Activated CD8-positive, alpha-beta memory T cell treated with anti-CD3 and anti-CD28 coated beads, Interleukin-2, amount 50 U/mL, for 1 hour (primary cell): ENCODE results near the gene NDFIP1.
A peak's percentile ranks its signal among the peaks of the same experiment; 100 is the strongest.

ENCODE experiments used
- DNase-seq: peaks from one replicate; pipeline ENCODE4 v3.0.0-alpha.2; 2020; ENCODE audit errors: extremely low read depth

NDFIP1 gene

GRCh38 chr5:142119051-142119625 lies 10.6 kb downstream of the NDFIP1 start:
- DNase-seq, result no peak

GRCh38 chr5:142120247-142120935 lies 11.8 kb downstream of the NDFIP1 start:
- DNase-seq, result no peak

GRCh38 chr5:142122121-142122520 lies 13.5 kb downstream of the NDFIP1 start:
- DNase-seq, result no peak

GRCh38 chr5:142125378-142125777 lies 16.8 kb downstream of the NDFIP1 start:
- DNase-seq, result no peak

- no peak for DNase-seq
Observed at GRCh38 chr5:142125963-142126362, 17.4 kb downstream of the NDFIP1 start.

GRCh38 chr5:142128675-142129208 lies 20.2 kb downstream of the NDFIP1 start:
- DNase-seq, result no peak

GRCh38 chr5:142129446-142130066 lies 21.0 kb downstream of the NDFIP1 start:
- no peak for DNase-seq

- no peak for DNase-seq
Observed at GRCh38 chr5:142131394-142131793, 22.8 kb downstream of the NDFIP1 start.

- DNase-seq, result no peak
Observed at GRCh38 chr5:142132916-142133315, 24.3 kb downstream of the NDFIP1 start.

- DNase-seq, result no peak
Observed at GRCh38 chr5:142133330-142134206, 25.0 kb downstream of the NDFIP1 start.

- no peak for DNase-seq
Observed at GRCh38 chr5:142134331-142135010, 25.9 kb downstream of the NDFIP1 start.

- DNase-seq, result no peak
Observed at GRCh38 chr5:142141463-142141862, 32.9 kb downstream of the NDFIP1 start.

GRCh38 chr5:142143878-142144277 lies 35.3 kb downstream of the NDFIP1 start:
- no peak for DNase-seq

- DNase-seq, result peak; percentile 29
Observed at GRCh38 chr5:142145106-142145900, 36.7 kb downstream of the NDFIP1 start.

GRCh38 chr5:142149363-142149762 lies 40.8 kb downstream of the NDFIP1 start:
- no peak for DNase-seq

GRCh38 chr5:142150431-142150830 lies 41.9 kb downstream of the NDFIP1 start:
- DNase-seq, result no peak

- DNase-seq, result peak; percentile 17
Observed at GRCh38 chr5:142151436-142152383, 43.1 kb downstream of the NDFIP1 start.

GRCh38 chr5:142152384-142152732 lies 43.8 kb downstream of the NDFIP1 start:
- no peak for DNase-seq

- DNase-seq, result no peak
Observed at GRCh38 chr5:142153674-142154448, 45.3 kb downstream of the NDFIP1 start.
